ENCODE measurements around the gene TMEM156. TPM values are rescaled to one million over a fixed set of nuclear protein-coding genes. Genes with fewer than 3 reads are reported as not detected.

Gene TMEM156
- total and polyA plus RNA-seq, 10 of the 15 experiments (the other 5 are each of a cell fraction or from before 2014, with no cell fraction given), result 20.8 to 48.3 (median 32.7) TPM

- TF ChIP-seq, protein P1, sequence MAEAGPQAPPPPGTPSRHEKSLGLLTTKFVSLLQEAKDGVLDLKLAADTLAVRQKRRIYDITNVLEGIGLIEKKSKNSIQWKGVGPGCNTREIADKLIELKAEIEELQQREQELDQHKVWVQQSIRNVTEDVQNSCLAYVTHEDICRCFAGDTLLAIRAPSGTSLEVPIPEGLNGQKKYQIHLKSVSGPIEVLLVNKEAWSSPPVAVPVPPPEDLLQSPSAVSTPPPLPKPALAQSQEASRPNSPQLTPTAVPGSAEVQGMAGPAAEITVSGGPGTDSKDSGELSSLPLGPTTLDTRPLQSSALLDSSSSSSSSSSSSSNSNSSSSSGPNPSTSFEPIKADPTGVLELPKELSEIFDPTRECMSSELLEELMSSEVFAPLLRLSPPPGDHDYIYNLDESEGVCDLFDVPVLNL (IDR thresholded peaks at IDR 0.05; ENCODE audit: low read depth, low read length), result no peak
- no peak for TF ChIP-seq SP1 (IDR thresholded peaks at IDR 0.05; ENCODE audit: low read depth, low read length)
- no peak for TF ChIP-seq PML (IDR thresholded peaks at IDR 0.05; ENCODE audit: low read length)
- no peak for TF ChIP-seq BRCA1 (IDR thresholded peaks at IDR 0.05; ENCODE audit: low read depth, low read length)
- no peak for TF ChIP-seq BCL11A (IDR thresholded peaks at IDR 0.05; ENCODE audit: low read depth, low read length)
Measured at GRCh38 chr4:39026096-39026495, 6.1 kb downstream of the TMEM156 start (continued).

GRCh38 chr4:39025552-39026085 lies 6.6 kb downstream of the TMEM156 start:
- H2AFZ ChIP-seq (ENCODE audit: control insufficient read depth, low read depth, low read length), result no peak overlapping the region
- in situ Hi-C loops (cut with MboI), result loop anchor here (25.0 kb wide), 1 partner anchor 263 kb away; no protein-coding TSS in a partner anchor
- no TSS peak for BruUV-seq (replicated peaks)
- H3K79me2 ChIP-seq (ENCODE audit: control insufficient read depth, insufficient read depth, low read length), result peaks cover 51% of the 10 kb centered on the region
- SMC1A ChIA-PET (ENCODE audit: uncharacterized antibody, unreplicated experiment), result interaction anchor here (1.4 to 8.6 kb wide), 3 partner anchors 18 to 138 kb away, joined by 3 to 163 read pairs (median 5); no protein-coding TSS in a partner anchor
- RAD21 ChIA-PET (ENCODE audit: unreplicated experiment), result interaction anchor here (0.6 to 7.6 kb wide), 3 partner anchors 19 to 265 kb away, joined by 3 to 164 read pairs (median 6); no protein-coding TSS in a partner anchor
- no peaks in the 10 kb centered on the region for H3K27me3 ChIP-seq (replicated peaks in 1 of 2; ENCODE audit: control insufficient read depth in 2 of 2, insufficient read depth in 2 of 2, low read length in 1 of 2)
- no peak overlapping the region for H3K4me3 ChIP-seq
- no peak overlapping the region for H3K4me2 ChIP-seq (ENCODE audit: control insufficient read depth, insufficient read depth)
- DNase-seq (ENCODE audit: low read depth, low spot score) (no peak), FAIRE-seq (no peak), ATAC-seq (no peak)
- intact Hi-C loops (cut with micrococcal nuclease; ENCODE audit: unreplicated experiment), result no loop called here
- no peaks in the 10 kb centered on the region for H4K20me1 ChIP-seq (ENCODE audit: control insufficient read depth, insufficient read depth)
- peaks cover 2% of the 10 kb centered on the region; the same call in 1 of the 3 replicates for H3K9me3 ChIP-seq (replicated peaks; ENCODE audit: control insufficient read depth, insufficient read depth, low read length)
- H3K9ac ChIP-seq (ENCODE audit: control insufficient read depth, insufficient read depth, low read length), result no peak overlapping the region
- 40% methylated on average over 4 of the region's 4 CpGs for WGBS (ENCODE audit: insufficient coverage, insufficient replicate concordance, low lambda C conversion rate, missing lambda C conversion rate)
- POLR2A ChIA-PET, result interaction anchor here (1.3 to 7.7 kb wide), 3 partner anchors 11 to 263 kb away, joined by 3 to 131 read pairs (median 20); no protein-coding TSS in a partner anchor
- H3K4me1 ChIP-seq (ENCODE audit: control insufficient read depth, insufficient read depth, low read length), result peaks cover 8% of the 10 kb centered on the region
- CTCF ChIA-PET, result interaction anchor here (1.0 to 1.3 kb wide), 2 partner anchors 21 to 121 kb away, joined by 3 to 6 read pairs; no protein-coding TSS in a partner anchor
- H3K27ac ChIP-seq (ENCODE audit: control insufficient read depth, insufficient read depth), result no peak overlapping the region
- H3K36me3 ChIP-seq (ENCODE audit: control insufficient read depth in 2 of 2, insufficient read depth in 2 of 2, low read length in 1 of 2), result peaks cover 0 to 2% of the 10 kb centered on the region in 2 experiments; a peak in 2 of 4 replicates
- TF ChIP-seq MXI1 (IDR thresholded peaks at IDR 0.05; ENCODE audit: low read depth, low read length) (no peak), CBX5 (IDR thresholded peaks at IDR 0.05; ENCODE audit: low read depth) (no peak), NKRF (conservative IDR thresholded peaks at IDR 0.05) (no peak), HDGF (IDR thresholded peaks at IDR 0.05) (no peak), KLF5 (IDR thresholded peaks at IDR 0.05; ENCODE audit: partially characterized antibody) (no peak), NR2F1 (conservative IDR thresholded peaks at IDR 0.05) (no peak)
- TF ChIP-seq, protein P2, sequence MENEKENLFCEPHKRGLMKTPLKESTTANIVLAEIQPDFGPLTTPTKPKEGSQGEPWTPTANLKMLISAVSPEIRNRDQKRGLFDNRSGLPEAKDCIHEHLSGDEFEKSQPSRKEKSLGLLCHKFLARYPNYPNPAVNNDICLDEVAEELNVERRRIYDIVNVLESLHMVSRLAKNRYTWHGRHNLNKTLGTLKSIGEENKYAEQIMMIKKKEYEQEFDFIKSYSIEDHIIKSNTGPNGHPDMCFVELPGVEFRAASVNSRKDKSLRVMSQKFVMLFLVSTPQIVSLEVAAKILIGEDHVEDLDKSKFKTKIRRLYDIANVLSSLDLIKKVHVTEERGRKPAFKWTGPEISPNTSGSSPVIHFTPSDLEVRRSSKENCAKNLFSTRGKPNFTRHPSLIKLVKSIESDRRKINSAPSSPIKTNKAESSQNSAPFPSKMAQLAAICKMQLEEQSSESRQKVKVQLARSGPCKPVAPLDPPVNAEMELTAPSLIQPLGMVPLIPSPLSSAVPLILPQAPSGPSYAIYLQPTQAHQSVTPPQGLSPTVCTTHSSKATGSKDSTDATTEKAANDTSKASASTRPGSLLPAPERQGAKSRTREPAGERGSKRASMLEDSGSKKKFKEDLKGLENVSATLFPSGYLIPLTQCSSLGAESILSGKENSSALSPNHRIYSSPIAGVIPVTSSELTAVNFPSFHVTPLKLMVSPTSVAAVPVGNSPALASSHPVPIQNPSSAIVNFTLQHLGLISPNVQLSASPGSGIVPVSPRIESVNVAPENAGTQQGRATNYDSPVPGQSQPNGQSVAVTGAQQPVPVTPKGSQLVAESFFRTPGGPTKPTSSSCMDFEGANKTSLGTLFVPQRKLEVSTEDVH (IDR thresholded peaks at IDR 0.05; ENCODE audit: low read depth, partially characterized antibody), result no peak
- TF ChIP-seq, protein P3, sequence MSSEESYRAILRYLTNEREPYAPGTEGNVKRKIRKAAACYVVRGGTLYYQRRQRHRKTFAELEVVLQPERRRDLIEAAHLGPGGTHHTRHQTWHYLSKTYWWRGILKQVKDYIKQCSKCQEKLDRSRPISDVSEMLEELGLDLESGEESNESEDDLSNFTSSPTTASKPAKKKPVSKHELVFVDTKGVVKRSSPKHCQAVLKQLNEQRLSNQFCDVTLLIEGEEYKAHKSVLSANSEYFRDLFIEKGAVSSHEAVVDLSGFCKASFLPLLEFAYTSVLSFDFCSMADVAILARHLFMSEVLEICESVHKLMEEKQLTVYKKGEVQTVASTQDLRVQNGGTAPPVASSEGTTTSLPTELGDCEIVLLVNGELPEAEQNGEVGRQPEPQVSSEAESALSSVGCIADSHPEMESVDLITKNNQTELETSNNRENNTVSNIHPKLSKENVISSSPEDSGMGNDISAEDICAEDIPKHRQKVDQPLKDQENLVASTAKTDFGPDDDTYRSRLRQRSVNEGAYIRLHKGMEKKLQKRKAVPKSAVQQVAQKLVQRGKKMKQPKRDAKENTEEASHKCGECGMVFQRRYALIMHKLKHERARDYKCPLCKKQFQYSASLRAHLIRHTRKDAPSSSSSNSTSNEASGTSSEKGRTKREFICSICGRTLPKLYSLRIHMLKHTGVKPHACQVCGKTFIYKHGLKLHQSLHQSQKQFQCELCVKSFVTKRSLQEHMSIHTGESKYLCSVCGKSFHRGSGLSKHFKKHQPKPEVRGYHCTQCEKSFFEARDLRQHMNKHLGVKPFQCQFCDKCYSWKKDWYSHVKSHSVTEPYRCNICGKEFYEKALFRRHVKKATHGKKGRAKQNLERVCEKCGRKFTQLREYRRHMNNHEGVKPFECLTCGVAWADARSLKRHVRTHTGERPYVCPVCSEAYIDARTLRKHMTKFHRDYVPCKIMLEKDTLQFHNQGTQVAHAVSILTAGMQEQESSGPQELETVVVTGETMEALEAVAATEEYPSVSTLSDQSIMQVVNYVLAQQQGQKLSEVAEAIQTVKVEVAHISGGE (CRISPR knock-in tag; IDR thresholded peaks at IDR 0.05), result no peak

Data from GM12878 (cell line).